Measurements from ENCODE around the gene ADAMTSL1.

ADAMTSL1 gene

GRCh38 chr9:18463991-18464390, 10.0 kb upstream of the ADAMTSL1 start:
- DNase-seq = no peak

GRCh38 chr9:18466101-18466500, 7.9 kb upstream of the ADAMTSL1 start:
- DNase-seq = no peak

GRCh38 chr9:18467696-18468095, 6.3 kb upstream of the ADAMTSL1 start:
- DNase-seq = no peak

- no peak for DNase-seq
These were observed 1.5 kb upstream of the ADAMTSL1 start for GRCh38 chr9:18472435-18472834.

GRCh38 chr9:18472841-18473251, 1.1 kb upstream of the ADAMTSL1 start:
- DNase-seq = peak; percentile 40

- no peak for DNase-seq
These were observed 830 bp downstream of the ADAMTSL1 start for GRCh38 chr9:18474783-18475182.

- no peak for DNase-seq
These were observed 3.2 kb downstream of the ADAMTSL1 start for GRCh38 chr9:18477121-18477660.

GRCh38 chr9:18477719-18478118, 3.8 kb downstream of the ADAMTSL1 start:
- no peak for DNase-seq

- DNase-seq = no peak
These were observed 4.8 kb downstream of the ADAMTSL1 start for GRCh38 chr9:18478501-18479361.

GRCh38 chr9:18479405-18479804, 5.5 kb downstream of the ADAMTSL1 start:
- no peak for DNase-seq

GRCh38 chr9:18480662-18481093, 6.7 kb downstream of the ADAMTSL1 start:
- DNase-seq = no peak

GRCh38 chr9:18482371-18482770, 8.4 kb downstream of the ADAMTSL1 start:
- no peak for DNase-seq

GRCh38 chr9:18485714-18486113, 11.8 kb downstream of the ADAMTSL1 start:
- DNase-seq = no peak

GRCh38 chr9:18487611-18488010, 13.7 kb downstream of the ADAMTSL1 start:
- no peak for DNase-seq

GRCh38 chr9:18488886-18489285, 14.9 kb downstream of the ADAMTSL1 start:
- no peak for DNase-seq

- no peak for DNase-seq
These were observed 15.9 kb downstream of the ADAMTSL1 start for GRCh38 chr9:18489861-18490260.

GRCh38 chr9:18490641-18491370, 16.9 kb downstream of the ADAMTSL1 start:
- peak; percentile 37 for DNase-seq

GRCh38 chr9:18492612-18493011, 18.7 kb downstream of the ADAMTSL1 start:
- DNase-seq = no peak

GRCh38 chr9:18493451-18493993, 19.6 kb downstream of the ADAMTSL1 start:
- DNase-seq = no peak

GRCh38 chr9:18495065-18495464, 21.1 kb downstream of the ADAMTSL1 start:
- DNase-seq = no peak

- no peak for DNase-seq
These were observed 22.5 kb downstream of the ADAMTSL1 start for GRCh38 chr9:18496256-18497000.

GRCh38 chr9:18499062-18499461, 25.1 kb downstream of the ADAMTSL1 start:
- DNase-seq = no peak

GRCh38 chr9:18499980-18500379, 26.0 kb downstream of the ADAMTSL1 start:
- DNase-seq = no peak
